DOHH2 (cell line): Measurements from ENCODE around the gene GLIPR1L1.

Experiments used
- CTCF ChIP-seq: fragments of 200-600 bp; sonication (generic); IDR thresholded peaks from one replicate; pipeline ENCODE4 v1.5.1; 2014; ENCODE audit warnings: antibody characterized with exemption, mild to moderate bottlenecking, low read depth, low read length; ENCODE audit not compliant: poor library complexity, severe bottlenecking
- EZH2phosphoT487 ChIP-seq: fragments of 200-600 bp; sonication (generic); IDR thresholded peaks from 2 replicates; pipeline ENCODE4 v1.6.1; 2017; ENCODE audit warnings: borderline replicate concordance, mild to moderate bottlenecking, antibody characterized with exemption, low read length, moderate library complexity, mixed read lengths

DNA sequence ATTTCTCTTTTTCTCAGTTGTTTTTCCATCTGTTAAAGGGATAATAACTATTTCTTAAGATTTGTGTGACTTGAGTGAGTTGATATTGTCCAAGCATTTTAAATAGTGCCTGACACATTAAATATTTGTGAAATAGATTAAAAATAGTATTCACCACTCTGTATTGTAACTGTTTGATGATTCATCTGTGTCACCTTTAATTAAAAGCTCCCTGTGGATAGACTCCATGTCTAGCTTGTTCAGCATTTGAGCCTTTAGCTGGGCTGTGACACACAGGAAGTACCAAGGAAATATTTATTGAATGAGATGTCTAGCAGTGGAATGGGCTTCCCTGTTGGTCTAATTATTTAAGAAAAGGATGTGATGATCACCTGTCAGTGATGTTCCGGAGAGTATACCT is 54.6 kb downstream of the GLIPR1L1 start:
- TF ChIP-seq CTCF (no peak), EZH2phosphoT487 (no peak)
